LoVo (cell line): ENCODE data around the gene WIPF3.

Experiments
- DNase-seq: peaks from one replicate; pipeline ENCODE4 v3.0.0-alpha.2; 2016; ENCODE audit warnings: low spot score

Gene WIPF3

DNA sequence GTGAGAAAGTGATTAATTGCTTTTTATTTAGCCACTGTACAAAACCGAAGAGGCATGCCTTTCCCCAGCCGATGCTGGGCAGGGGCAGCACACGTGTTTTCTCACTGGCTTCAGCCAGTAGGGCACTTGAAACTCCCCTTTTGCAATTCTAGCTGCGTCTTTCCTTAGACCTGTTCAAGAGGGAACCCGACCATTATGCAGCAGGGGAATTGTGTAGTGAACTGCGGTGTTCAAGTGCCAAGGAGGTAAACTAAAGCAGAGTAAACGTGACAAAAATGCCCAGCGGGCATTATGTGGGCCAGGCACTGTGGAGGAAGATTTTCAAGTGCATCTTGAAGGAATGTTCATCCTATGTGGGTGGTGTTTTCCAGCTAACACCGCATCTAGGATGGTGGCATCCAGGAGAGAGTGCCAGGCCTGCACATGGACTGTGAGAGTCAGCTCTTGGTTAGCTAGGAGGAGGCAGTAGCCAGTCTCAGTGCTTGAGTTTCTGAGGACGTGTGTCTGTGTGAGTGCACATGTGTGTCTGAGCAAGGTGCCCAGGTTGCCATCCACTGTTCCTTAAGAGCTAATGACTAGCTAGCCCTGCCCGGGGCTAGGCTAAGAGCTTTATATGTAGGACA lies 3.3 kb downstream of the WIPF3 start:
- DNase-seq = no peak

DNA sequence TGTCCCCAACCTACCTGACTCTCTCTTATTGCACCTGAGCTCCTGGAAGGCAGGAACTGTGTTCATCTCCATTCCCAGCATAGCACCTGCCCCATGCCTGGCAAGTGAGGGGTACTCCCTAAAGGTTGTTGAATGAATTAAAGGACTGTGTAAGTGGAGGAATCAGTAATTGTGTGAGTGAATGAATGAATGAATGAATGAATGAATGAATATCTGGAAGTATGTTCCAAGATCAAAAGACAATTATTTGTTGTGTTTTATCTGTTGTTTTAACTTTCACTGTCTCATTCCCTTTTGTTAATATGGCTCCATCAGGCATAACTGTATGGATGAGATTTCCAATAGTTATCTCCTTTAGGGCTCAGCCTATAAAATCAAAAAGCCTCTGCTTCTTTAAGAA lies 4.0 kb downstream of the WIPF3 start:
- DNase-seq = no peak

- no peak for DNase-seq
Measured at GRCh38 chr7:29810813-29811482, 4.6 kb downstream of the WIPF3 start.

DNA sequence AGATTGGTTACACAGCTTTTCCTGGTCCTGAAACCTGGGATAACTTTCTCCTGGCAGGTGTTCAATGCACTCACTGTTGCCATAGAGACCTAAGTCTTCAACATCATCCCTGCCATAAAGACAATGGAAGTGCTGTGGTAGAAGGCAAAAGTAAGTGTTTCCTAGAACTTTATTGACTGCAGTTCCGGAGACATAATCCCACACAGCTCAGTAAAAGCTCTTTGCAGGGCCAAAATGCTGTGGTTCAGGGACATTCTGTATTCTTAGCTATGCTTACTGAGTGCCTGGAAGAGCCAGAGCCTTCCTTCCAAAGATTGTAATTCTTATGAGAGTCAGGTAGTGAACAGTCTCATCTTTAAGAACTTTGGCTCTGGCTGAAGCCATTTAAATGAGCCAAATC lies 5.3 kb downstream of the WIPF3 start:
- no peak for DNase-seq

- DNase-seq = no peak
Measured at GRCh38 chr7:29812185-29812876, 6.0 kb downstream of the WIPF3 start.

DNA sequence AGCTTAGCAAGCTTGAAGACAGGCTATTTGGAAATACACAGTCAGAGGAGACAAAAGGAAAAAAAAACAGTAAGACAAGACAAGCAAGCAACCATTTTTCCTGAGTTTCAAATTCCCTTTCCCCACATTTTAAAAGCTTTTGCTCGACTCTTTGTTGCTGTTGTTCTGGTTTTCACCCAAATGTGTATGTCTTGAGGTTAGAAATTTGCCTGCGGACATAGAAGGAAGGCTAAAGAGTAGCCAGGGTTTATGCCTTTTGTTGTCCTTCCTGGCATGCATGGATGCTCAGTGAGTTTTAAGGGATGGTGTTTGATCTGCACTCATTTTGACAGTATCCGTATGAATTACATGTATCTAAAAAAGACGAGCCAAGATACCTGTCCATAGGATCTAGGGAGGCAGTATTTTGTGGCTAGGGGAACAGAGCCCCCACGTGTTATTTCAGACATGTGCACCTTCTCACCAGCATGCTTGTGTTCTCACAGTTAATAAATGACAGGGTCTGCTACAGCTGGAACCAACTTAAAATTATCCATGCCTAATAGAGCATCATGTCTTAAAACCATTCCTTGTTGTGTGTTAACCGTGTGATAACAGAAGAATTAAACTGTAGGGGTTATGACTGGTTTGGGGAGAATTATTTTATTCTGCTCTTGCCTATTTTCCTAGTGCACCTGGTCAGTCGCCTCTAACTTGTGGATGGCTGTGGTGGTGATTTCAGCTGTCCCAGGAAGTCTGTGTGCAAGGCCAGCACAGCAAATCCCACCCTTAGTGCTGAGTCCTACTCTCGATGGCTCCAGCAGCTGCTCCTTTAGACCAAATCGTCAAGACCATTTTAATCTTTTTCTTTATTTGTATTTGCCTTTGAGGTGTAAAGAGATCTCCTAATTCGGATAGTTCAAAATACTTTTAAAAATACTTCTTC lies 9.1 kb downstream of the WIPF3 start:
- DNase-seq = no peak

- no peak for DNase-seq
Measured at GRCh38 chr7:29818308-29818707, 12.0 kb downstream of the WIPF3 start.

DNA sequence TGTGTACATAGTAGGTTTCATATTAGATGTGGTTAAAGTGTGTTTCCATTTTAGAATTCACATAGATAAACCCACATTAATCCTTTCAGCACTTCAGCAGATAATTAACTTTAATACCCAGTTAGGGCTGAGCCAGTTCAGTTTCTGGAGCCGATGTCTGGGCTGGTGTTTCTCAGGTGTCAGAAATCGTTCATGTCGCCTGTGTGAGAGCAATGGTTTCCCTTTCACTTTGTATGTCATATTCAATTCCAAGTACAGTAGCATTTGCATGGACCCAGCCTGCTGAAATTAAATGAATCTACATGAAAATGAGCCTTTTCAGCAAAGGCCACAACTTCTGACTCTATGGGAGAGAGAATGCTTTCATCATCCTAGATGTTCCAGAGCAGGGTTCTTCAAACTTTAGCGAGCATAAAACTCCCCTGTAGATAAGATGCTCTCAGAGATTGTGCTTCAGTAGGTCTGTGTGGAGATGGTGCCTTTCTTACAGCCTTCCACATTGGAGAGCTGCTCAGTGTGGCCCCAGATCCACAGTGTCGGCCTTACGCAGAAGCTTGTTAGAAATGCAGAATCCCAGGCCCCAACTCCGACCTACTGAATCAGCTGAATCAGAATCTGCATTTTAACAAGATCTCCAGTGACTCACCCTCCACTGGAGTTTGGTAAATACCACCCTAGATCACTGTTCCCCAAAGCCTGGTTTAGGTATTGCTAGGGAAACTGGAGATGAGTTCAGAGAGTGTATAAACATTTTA lies 19.6 kb downstream of the WIPF3 start:
- DNase-seq = no peak

GRCh38 chr7:29826530-29826822 lies 20.2 kb downstream of the WIPF3 start:
- no peak for DNase-seq

DNA sequence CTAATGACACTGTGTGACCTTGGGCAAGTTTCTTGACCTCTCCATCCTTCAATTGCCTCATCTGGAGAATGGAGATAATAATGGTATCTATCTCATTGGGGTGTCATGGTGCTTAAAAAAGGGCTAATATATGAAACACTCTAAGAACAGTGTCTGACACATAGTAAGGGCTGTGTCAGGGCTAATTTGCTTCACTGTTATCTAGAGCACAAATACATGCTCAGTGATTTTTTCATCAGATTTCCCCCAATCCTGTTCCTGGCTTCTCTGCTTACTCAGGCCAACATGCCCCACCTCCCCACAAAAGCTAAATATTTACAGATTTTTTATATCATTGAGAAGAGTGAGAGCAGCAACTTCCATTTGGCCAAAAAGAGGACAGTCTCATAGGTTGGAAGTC lies 20.6 kb downstream of the WIPF3 start:
- DNase-seq = no peak

DNA sequence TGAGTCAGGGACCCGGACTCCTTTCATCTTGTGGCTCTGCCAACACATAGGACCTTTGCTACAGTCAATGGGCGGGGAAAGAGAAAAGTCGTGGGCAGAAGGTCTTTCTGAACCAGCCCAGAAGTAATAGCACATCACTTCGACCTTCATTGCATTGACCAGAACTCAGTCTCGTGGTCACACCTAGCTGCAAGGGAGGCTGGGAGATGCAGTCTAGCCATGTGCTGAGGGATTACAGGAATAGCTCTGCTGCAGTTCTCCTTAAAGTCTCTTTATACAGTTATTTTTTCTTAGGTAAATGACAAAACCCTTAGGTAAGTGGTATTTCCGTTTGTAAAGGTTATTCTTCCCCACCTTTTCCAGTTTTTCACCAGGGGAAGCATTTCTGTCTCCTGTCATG lies 25.4 kb downstream of the WIPF3 start:
- no peak for DNase-seq

DNA sequence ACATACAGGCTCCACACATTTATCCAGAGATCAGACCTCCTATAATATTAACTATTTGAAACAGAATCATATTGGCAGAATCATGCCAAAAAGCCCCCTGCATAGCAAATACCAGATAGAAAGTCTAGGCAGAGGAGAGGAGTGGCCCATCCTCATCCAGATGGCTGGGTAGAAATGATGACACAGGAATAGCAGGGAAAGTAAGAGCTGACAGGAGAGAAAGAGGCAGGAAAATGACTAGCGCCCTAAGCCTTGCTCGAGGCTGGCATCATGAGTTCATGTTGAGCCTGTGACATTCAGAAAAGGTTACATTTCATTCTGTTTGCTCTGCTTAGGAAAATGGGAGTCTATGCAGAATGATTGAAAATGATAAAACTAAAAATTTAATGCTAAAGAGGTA lies 27.6 kb downstream of the WIPF3 start:
- DNase-seq = no peak

DNA sequence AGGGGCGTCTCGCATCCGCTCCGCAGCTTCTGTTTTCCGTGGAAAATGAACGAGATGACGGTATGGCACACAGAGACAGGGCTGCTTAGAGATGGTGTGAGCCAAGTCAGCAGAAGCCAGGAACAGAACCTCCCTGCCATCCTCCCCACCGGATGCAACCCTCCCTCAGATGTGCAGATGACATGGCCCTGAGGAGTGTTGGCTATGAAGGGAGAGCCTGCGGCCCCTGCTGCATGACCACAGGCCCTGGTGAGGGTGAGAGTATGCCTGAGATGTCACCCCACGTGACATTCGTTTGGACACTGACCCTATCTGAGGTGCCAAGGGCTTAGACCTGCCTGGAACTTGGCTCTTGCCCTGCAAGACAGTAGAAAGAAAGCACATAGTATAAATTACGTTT lies 29.4 kb downstream of the WIPF3 start:
- DNase-seq = no peak

GRCh38 chr7:29839302-29839701 lies 33.0 kb downstream of the WIPF3 start:
- DNase-seq = no peak

DNA sequence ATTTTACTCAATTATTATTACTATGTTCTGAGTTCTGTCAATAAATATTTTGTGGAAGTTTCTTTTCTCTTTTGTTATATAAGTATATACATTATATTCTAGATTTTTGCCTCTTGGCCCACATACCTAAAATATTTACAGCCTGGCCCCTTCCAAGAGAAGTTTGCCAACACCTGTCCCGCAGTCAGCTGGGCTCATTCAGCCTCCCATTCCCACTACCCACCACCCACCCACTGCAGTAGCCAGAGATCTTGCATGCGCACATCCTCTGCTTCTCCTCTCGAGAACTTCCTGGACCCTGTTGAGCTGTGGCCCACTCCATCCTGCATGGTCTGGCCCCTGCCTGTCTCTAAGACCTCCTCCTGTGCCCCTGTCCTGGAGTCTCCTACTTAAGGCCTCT lies 33.6 kb downstream of the WIPF3 start:
- no peak for DNase-seq

- no peak for DNase-seq
Measured at GRCh38 chr7:29840701-29841100, 34.4 kb downstream of the WIPF3 start.

- DNase-seq = no peak
Measured at GRCh38 chr7:29841926-29842701, 35.8 kb downstream of the WIPF3 start.

- DNase-seq = no peak
Measured at GRCh38 chr7:29843093-29843492, 36.8 kb downstream of the WIPF3 start.

DNA sequence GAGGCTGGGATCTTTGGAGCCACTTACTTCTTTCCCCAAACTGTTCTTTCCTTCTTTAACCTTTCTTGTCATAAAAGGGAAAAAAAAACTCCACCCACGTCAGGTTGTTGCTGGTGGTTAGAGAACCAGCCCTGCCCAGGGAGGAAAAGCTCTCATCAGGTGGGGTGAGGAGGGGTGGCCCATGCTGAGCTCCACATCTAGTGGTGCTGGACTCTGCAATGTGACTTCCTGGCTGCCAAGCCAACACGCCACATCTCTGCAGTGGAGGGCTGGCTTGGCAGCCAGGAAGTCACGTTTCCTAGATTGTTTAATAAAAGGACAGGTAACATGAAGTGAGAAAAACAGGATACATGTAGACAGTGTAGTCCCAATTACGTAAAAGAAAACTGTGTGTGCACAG lies 37.4 kb downstream of the WIPF3 start:
- no peak for DNase-seq

GRCh38 chr7:29844559-29844958 lies 38.3 kb downstream of the WIPF3 start:
- no peak for DNase-seq

GRCh38 chr7:29847496-29847895 lies 41.2 kb downstream of the WIPF3 start:
- DNase-seq = no peak
